ENCODE results near the gene ADAM15.

The ADAM15 gene

DNA sequence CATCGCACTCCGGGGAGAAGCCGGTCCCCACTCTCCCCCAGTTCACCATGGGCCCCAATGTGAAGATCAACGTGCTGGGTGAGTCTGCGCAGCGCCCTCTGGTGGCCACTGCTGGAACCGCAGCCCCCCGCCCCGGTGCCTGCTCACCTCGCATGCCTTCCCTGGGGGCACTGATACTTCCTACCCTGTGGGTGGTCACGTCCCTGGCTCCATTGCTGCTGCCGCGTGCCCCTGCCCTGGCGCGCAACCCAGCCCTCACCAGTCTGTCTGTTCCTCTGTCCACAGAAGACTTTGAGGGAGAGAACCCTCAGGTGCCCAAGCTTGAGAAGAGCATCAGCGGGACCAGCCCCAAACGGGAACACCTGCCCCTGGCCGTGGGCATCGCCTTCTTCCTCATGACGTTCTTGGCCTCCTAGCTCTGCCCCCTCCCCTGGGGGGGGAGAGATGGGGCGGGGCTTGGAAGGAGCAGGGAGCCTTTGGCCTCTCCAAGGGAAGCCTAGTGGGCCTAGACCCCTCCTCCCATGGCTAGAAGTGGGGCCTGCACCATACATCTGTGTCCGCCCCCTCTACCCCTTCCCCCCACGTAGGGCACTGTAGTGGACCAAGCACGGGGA is 35.1 kb downstream of the ADAM15 start:
- DNase-seq (ENCODE audit: low read depth in 2 of 2): peak; percentile 59 to 77

DNA sequence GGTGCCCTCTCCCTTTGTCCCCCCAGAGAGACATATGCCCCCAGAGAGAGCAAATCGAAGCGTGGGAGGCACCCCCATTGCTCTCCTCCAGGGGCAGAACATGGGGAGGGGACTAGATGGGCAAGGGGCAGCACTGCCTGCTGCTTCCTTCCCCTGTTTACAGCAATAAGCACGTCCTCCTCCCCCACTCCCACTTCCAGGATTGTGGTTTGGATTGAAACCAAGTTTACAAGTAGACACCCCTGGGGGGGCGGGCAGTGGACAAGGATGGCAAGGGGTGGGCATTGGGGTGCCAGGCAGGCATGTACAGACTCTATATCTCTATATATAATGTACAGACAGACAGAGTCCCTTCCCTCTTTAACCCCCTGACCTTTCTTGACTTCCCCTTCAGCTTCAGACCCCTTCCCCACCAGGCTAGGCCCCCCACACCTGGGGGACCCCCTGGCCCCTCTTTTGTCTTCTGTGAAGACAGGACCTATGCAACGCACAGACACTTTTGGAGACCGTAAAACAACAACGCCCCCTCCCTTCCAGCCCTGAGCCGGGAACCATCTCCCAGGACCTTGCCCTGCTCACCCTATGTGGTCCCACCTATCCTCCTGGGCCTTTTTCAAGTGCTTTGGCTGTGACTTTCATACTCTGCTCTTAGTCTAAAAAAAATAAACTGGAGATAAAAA is 35.9 kb downstream of the ADAM15 start:
- no peak for DNase-seq (ENCODE audit: low read depth in 2 of 2)

DNA sequence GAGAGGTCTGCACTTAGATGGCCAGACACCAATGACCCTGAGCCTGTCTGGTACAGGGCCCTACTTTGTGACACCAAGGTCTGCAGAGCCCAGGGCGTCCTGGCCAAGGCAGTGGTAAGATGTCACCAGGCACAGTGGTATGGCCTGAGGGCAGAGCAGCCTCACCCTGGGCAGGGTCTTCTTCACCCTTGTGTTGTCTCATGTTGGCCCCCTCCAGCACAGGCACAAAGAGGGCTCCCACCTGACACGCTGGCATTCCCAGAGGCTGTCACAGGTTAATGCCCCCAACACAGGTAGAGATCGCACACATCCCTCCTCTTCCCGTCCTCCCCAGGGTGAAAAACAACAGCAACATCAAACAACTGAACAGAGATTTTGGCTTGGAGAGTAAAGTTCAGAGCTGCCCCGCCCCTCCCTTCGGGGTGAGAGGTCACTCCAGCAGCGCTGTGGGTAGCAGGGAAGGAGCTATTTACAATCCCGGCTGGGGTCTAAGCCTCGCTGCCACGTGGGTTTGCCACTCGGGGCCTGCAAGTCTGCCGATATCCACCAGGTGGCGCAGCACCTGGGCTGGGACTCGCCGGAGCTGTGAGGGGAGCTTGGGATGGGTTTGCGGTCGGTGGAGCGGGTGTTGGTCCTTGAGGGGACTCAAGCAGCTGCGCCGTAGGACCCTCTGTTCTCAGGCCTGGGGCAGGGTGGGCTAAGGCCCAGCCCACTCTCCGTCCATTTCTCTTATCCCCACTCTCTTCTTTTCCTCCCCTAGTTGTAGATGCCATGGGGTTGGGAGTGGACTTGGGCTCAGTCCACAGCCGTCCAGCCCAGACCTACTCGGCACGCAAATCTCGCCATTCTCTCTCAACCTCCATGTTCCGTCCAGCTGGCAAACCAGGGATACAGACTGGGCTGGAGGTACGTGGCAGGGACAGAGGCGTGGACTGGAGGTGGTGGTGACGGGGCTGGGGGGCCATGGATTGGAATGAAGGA is 40.2 kb downstream of the ADAM15 start:
- peak; percentile 56 to 70 for DNase-seq (ENCODE audit: low read depth in 2 of 2)

DNA sequence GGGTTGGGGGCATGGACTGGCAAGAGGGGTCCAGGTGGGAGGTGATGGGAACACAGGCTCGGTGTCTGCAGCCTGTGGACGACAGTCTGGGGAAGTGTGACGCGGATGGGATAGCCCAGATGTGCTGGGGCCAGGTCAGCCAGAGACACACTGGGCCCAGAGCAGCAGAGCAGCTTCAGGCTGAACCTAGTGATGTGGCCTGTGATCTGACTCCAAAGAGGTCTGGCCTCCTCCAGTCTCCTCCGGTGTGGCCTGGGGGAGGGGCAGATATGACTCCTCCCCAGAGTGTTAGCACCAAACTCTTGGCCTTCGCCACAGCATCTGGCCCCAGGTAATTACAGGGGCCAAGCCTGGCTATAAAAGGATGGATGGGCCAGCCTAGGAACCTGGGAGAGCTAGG is 41.0 kb downstream of the ADAM15 start:
- DNase-seq (ENCODE audit: low read depth in 2 of 2): no peak

DNA sequence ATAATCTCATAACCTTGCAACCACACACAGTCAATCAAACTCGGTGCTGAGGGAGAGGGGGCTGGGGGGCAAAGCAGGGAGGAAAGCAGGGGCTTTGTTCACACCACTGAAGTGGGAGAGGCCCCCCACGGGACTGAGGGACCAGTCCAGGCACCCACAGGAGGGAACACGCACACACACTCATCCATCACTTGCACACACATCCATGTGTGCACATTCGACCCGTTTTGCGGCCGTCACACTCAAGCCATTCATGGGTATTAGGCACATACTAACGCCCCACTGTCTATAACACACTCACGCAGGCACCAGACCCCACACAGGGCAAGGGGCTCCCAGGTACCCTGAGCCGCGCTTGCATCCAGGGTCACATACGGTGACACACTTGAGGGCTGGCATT is 41.5 kb downstream of the ADAM15 start:
- no peak for DNase-seq (ENCODE audit: low read depth in 2 of 2)

DNA sequence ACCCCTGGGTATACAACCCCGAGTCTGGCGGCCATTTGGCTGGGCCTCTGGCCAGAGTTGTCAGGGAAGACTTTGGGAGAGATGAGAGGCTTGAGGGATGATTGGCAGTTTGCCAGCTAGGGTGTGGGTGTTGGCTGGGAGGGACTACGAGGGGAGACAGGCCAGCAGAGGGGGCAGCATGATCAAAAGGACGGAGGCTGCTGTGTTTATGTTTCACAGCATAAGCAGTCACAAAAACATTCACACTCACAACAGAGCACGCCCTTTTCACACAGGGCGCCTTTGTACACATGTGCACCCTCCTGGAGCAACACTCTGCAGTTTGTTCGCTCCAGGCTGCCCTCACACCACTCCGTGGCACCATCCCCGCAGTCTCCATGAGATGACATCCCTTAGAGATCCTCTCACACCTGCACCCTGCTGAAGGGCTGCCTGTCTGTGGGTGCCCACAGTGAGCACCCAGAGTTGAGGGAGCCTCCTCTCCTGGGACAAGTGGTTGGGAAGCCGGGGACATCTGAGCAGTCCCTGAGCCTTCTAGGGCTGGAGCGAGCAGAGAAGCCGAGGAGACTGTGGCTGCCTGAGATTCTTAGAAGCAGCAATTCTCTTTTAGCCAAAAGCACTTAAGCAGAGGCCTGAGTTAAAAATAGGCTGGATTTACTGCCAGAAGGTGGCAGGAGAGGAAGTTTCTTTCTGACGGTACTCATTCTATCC is 43.0 kb downstream of the ADAM15 start:
- DNase-seq (ENCODE audit: low read depth in 2 of 2): no peak

DNA sequence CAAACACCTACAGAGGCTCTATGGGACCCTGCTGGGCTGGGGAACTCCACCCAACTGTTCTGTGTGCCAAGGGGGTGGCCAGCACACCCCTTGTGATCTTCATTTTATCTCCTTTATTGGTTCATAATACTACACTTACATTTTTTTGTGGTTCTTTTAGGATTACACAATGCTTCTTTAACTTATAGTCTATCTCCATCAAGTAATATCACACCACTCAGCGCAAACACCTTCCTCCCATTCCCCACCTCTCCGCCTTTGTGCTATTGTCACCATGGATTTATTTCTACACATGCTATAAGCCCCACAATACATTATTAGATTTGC is 43.5 kb downstream of the ADAM15 start:
- DNase-seq (ENCODE audit: low read depth in 2 of 2): no peak

DNA sequence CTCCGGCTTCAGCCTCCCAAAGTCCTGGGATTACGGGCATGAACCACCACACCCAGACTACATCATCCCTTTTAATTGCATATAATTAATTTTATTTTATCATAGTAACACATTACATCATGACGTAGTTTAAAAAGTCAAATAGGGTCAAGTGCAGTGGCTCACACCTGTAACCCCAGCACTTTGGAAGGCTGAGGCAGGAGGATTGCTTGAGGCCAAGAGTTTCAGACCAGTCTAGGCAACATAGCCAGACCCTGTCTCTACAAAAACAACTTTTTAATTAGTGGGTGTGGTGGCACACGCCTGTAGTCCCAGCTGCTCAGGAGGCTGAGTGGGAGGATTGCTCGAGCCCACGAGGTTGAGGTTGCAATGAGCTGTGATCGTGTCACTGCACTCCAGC is 48.2 kb downstream of the ADAM15 start:
- no peak for DNase-seq (ENCODE audit: low read depth in 2 of 2)

DNA sequence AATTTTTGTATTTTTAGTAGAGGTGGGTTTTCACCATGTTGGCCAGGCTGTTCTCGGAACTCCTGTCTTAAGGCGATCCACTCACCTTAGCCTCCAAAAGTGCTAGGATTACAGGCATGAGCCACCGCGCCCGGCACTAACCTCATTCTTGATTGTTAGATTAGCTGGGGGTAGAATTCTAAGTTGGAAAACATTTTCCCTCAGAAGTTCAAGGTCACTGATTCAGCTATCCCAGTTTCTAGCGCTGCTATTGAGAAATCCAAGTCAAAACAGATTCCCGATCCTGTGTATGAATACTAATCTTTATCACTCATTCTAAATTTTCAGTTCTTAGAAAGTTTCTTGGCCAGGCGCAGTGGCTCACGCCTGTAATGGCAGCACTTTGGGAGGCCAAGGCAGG is 52.2 kb downstream of the ADAM15 start:
- DNase-seq (ENCODE audit: low read depth in 2 of 2): no peak

DNA sequence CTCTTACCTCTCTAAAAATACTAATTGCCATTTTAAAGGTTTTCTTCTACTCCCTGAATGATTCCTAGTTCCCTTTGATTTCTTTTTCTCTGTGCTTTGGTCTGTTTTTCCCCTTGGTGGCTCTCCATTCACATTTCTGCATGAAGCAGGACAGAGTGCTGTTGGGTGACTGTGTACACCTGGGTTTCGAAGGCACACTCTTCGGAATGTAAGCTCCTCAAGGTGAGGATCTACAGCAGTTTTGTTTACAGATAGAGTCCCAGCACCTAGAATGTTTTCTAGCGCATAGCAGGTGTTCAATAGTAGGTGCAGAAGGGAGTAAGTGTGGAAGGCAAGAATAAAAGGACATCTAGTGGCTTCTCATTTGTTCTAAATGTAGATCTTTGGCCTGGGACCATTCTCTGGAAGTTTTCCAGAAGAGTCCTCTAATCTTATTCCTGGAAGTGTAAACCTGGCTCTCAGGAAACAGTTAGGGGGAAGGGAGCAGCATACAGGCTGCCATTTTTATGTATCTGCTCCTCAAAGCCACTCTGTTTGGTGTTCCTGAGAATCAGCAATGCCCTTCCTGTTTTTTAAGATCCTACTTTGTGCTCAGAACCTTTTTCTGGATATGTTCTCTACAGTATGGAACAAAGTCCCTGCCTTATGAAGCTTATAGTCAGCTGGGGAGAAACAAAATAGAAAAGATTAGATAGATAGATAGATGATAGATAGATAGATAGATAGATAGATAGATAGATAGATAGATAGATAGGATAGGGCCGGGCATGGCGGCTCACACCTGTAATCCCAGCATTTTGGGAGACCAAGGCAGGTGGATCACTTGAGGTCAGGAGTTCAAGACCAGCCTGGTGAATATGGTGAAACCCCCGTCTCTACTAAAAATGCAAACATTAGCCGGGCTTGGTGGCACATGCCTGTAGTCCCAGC is 53.8 kb downstream of the ADAM15 start:
- no peak for DNase-seq (ENCODE audit: low read depth in 2 of 2)

DNA sequence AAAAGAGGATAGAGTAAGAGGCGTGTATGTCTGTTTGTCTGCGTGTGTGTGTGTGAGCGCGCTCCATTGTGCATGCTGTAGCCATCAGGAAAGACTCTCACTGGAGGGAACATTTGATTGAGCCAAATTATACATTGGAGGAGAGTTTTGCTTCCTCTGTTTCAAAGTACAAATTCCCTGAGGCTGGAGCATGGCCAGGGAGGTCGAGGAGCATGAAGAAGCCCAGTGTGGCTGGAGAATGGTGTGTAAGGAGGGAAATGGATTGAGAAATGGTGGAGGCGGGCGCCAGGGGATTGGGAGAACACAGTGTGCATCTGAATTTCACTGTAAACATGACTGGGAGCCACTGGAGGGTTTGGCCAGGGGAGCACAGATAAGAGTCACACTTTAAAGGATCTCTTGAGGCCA is 54.5 kb downstream of the ADAM15 start:
- DNase-seq (ENCODE audit: low read depth in 2 of 2): no peak

DNA sequence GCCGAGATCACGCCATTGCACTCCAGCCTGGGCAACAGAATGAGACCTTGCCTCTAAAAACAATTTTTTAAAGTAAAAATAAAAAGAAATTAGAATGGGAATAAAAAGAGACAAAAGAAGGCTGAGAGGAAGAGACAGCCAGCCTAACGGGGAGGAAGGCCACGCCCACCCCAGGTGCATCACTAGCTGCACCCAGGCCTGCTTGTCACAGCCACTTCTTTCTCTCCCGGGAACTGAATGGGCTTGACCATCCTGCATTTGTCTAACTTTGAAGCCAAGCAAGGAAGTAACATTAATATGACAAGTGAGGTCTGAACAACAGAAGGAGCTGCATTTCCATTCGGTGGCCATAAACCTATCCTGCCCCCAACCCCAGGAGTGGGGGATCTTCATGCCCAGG is 55.7 kb downstream of the ADAM15 start:
- DNase-seq (ENCODE audit: low read depth in 2 of 2): no peak

DNA sequence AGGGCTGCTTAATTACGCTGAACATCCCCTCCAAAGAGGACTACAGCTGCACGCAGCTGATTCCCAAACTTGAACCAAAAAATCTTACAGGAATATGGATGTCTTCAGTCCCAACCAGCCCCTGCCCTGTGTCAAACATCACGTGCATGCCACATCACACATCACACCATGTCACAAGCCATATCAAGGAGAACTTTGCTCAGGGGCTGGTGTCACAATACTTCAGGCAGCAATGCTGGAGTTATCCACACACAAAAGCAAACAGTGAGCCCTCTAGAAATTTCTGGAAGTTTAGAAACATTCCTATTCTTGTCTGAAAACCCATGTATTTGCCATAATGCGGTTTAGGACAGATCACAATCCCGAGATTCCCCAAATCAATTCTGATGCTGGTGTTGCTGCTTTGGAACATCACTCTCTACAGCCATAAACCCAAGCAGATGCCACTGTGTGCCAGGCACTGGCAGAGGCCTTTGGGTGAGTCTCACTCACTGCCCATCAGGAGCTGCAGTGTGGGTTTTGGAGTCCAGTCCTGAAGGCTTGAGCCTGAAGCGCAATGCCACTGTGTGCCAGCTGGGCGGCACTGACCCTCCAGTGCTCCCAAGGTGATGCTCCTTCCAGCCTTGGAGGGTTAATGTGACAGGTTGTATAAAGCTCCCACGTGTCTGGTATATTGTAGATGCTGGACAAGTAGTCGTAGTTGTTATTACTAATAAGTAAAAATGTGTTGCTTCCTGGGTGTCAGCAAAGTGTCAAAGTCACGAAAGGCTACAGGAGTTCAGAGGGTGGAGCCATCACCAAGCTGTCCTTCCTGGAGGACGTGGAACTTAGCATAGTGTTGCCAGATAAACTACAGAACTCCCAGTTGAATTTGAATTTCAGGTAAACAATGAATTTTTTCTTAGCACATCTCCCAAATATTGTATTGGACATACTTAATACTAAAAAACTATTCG is 56.5 kb downstream of the ADAM15 start:
- DNase-seq (ENCODE audit: low read depth in 2 of 2): no peak

DNA sequence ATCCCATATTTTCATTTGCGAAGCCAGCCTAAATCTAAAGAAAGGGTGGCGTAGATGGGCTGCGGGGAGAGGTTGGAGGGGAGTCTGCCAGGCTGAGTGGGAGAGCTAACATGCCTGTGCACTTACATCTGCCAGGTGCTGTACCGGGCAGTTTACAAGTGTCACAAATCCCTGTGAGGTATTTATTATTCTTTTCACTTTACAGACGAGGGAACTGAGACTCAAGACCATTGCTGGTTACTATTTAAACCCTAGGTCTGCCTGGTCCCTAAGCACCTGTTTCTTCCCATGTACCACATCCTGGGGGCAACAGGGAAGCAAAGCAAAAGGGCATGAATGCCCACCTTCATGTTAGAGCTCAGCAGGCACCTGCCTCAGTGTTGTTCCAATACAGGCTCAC is 57.2 kb downstream of the ADAM15 start:
- no peak for DNase-seq (ENCODE audit: low read depth in 2 of 2)

DNA sequence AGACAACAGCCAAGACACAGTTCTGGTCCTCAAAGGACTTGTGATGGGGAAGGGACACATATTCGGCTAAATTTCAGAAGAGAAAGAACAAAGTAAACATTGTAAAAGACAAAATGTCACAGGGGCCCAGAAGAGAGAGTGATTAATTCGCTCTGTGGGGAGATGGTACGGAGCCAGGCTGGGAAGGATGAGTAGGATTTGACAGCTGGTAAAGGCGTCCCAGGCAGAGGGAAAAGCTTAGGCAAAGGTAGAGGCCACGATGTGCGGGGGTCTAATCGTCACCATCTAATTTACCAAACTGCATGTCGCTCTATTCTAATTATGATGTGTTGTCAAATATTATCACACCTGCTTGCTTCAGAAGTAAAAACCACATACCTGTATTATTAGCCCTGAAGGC is 59.3 kb downstream of the ADAM15 start:
- DNase-seq (ENCODE audit: low read depth in 2 of 2): no peak

DNA sequence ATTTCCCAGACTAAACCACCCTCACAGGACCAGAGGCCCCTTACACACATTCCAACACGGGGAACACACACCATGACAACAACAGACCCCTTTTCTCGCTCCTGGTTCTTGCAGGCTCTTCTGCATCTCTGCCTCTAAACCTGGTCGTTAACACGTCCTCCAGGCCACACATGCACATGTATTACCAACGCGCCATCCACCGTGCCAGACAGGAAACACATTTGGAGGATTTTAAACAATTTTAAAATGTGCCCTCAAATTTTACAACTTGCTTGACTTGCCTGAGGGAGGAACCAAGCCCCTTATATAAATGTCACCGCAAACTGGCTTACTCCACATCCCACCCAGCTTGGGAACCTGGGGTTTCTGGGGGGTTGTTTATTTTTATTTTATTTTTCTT is 59.7 kb downstream of the ADAM15 start:
- no peak for DNase-seq (ENCODE audit: low read depth in 2 of 2)

Data from stimulated activated CD4-positive, alpha-beta T cell treated with anti-CD3 and anti-CD28 coated beads, Interleukin-1b, Interleukin-23, amount 100 ng/mL, for 1 hour (primary cell).